ENCODE results near the gene ATP2C2. TPM values are rescaled to one million over a fixed set of nuclear protein-coding genes. Genes with fewer than 3 reads are reported as not detected.

The ATP2C2 gene
- total RNA-seq, 2 donors from 2014 or later = not detected

- Mint-ChIP-seq H3K27me3 (peaks cover 29 to 53% of the 10 kb centered on the region in 2 donors), H3K4me3 (no peak overlapping the region), H3K4me1 (ENCODE audit: low read depth in 2 of 2) (no peaks in the 10 kb centered on the region), H3K36me3 (no peaks in the 10 kb centered on the region), H3K27ac (no peak overlapping the region), H3K9me3 (no peaks in the 10 kb centered on the region)
- ATAC-seq = no peak
- DNase-seq (ENCODE audit: low spot score) = no peak
These were observed 36.0 kb downstream of the ATP2C2 start for GRCh38 chr16:84404324-84404723.

- Mint-ChIP-seq H3K4me3 (no peak overlapping the region), H3K27ac (no peak overlapping the region), H3K36me3 (no peaks in the 10 kb centered on the region), H3K4me1 (ENCODE audit: low read depth in 2 of 2) (no peaks in the 10 kb centered on the region), H3K27me3 (peaks cover 29 to 47% of the 10 kb centered on the region in 2 donors), H3K9me3 (no peaks in the 10 kb centered on the region)
- no peak for DNase-seq (ENCODE audit: low spot score)
- no peak for ATAC-seq
These were observed 36.8 kb downstream of the ATP2C2 start for GRCh38 chr16:84404936-84405639.

GRCh38 chr16:84406006-84406963 is 37.9 kb downstream of the ATP2C2 start:
- no peaks in the 10 kb centered on the region for H3K36me3 Mint-ChIP-seq
- ATAC-seq = no peak
- H3K27me3 Mint-ChIP-seq = peaks cover 26 to 39% of the 10 kb centered on the region in 2 donors

GRCh38 chr16:84407588-84408313 is 39.4 kb downstream of the ATP2C2 start:
- Mint-ChIP-seq H3K36me3 (no peaks in the 10 kb centered on the region), H3K27me3 (peaks cover 24% of the 10 kb centered on the region in 2 donors), H3K9me3 (no peaks in the 10 kb centered on the region), H3K4me1 (ENCODE audit: low read depth in 2 of 2) (no peaks in the 10 kb centered on the region), H3K4me3 (no peak overlapping the region), H3K27ac (no peak overlapping the region)
- no peak for DNase-seq (ENCODE audit: low spot score)
- ATAC-seq = peak in 1 of 2 donors; percentile 52

More at GRCh38 chr16:84406006-84406963, 37.9 kb downstream of the ATP2C2 start:
- Mint-ChIP-seq H3K27ac (no peak overlapping the region), H3K4me1 (ENCODE audit: low read depth in 2 of 2) (no peaks in the 10 kb centered on the region), H3K4me3 (no peak overlapping the region), H3K9me3 (no peaks in the 10 kb centered on the region)
- DNase-seq (ENCODE audit: low spot score) = no peak

GRCh38 chr16:84408314-84408690 is 40.0 kb downstream of the ATP2C2 start:
- DNase-seq (ENCODE audit: low spot score) (no peak), ATAC-seq (no peak)
- H3K4me3 Mint-ChIP-seq = no peak overlapping the region
- H3K36me3 Mint-ChIP-seq = no peaks in the 10 kb centered on the region
- peaks cover 20 to 22% of the 10 kb centered on the region in 2 donors for H3K27me3 Mint-ChIP-seq
- H3K4me1 Mint-ChIP-seq (ENCODE audit: low read depth in 2 of 2) = no peaks in the 10 kb centered on the region
- H3K9me3 Mint-ChIP-seq = no peaks in the 10 kb centered on the region
- no peak overlapping the region for H3K27ac Mint-ChIP-seq

GRCh38 chr16:84408856-84409255 is 40.5 kb downstream of the ATP2C2 start:
- H3K9me3 Mint-ChIP-seq = no peaks in the 10 kb centered on the region
- H3K4me1 Mint-ChIP-seq (ENCODE audit: low read depth in 2 of 2) = no peaks in the 10 kb centered on the region
- no peaks in the 10 kb centered on the region for H3K36me3 Mint-ChIP-seq
- no peak overlapping the region for H3K27ac Mint-ChIP-seq
- ATAC-seq (no peak), DNase-seq (ENCODE audit: low spot score) (no peak)
- H3K4me3 Mint-ChIP-seq = no peak overlapping the region
- H3K27me3 Mint-ChIP-seq = peaks cover 20 to 22% of the 10 kb centered on the region in 2 donors

- H3K27me3 Mint-ChIP-seq = peaks cover 20 to 23% of the 10 kb centered on the region in 2 donors
- DNase-seq (ENCODE audit: low spot score) (no peak), ATAC-seq (no peak)
- no peak overlapping the region for H3K4me3 Mint-ChIP-seq
- H3K4me1 Mint-ChIP-seq (ENCODE audit: low read depth in 2 of 2) = no peaks in the 10 kb centered on the region
- H3K27ac Mint-ChIP-seq = no peak overlapping the region
- no peaks in the 10 kb centered on the region for H3K36me3 Mint-ChIP-seq
- no peaks in the 10 kb centered on the region for H3K9me3 Mint-ChIP-seq
These were observed 42.2 kb downstream of the ATP2C2 start for GRCh38 chr16:84410361-84411138.

- H3K9me3 Mint-ChIP-seq = no peaks in the 10 kb centered on the region
- H3K4me1 Mint-ChIP-seq (ENCODE audit: low read depth in 2 of 2) = no peaks in the 10 kb centered on the region
These were observed 43.4 kb downstream of the ATP2C2 start for GRCh38 chr16:84411768-84412167.

GRCh38 chr16:84412262-84412661 is 43.9 kb downstream of the ATP2C2 start:
- no peaks in the 10 kb centered on the region for H3K36me3 Mint-ChIP-seq
- H3K4me3 Mint-ChIP-seq = no peak overlapping the region
- H3K9me3 Mint-ChIP-seq = no peaks in the 10 kb centered on the region
- DNase-seq (ENCODE audit: low spot score) = no peak
- H3K4me1 Mint-ChIP-seq (ENCODE audit: low read depth in 2 of 2) = no peaks in the 10 kb centered on the region
- peaks cover 11 to 23% of the 10 kb centered on the region in 2 donors for H3K27me3 Mint-ChIP-seq
- no peak overlapping the region for H3K27ac Mint-ChIP-seq
- no peak for ATAC-seq

More at GRCh38 chr16:84411768-84412167, 43.4 kb downstream of the ATP2C2 start:
- no peak for DNase-seq (ENCODE audit: low spot score)
- Mint-ChIP-seq H3K27ac (no peak overlapping the region), H3K27me3 (peaks cover 16 to 28% of the 10 kb centered on the region in 2 donors), H3K4me3 (no peak overlapping the region), H3K36me3 (no peaks in the 10 kb centered on the region)
- ATAC-seq = no peak

- no peaks in the 10 kb centered on the region for H3K36me3 Mint-ChIP-seq
- H3K27ac Mint-ChIP-seq = no peak overlapping the region
- H3K27me3 Mint-ChIP-seq = peaks cover 7 to 21% of the 10 kb centered on the region in 2 donors
- no peak overlapping the region for H3K4me3 Mint-ChIP-seq
- no peaks in the 10 kb centered on the region for H3K4me1 Mint-ChIP-seq (ENCODE audit: low read depth in 2 of 2)
- ATAC-seq = no peak
- H3K9me3 Mint-ChIP-seq = no peaks in the 10 kb centered on the region
- no peak for DNase-seq (ENCODE audit: low spot score)
These were observed 45.1 kb downstream of the ATP2C2 start for GRCh38 chr16:84413244-84414004.

GRCh38 chr16:84414789-84415326 is 46.5 kb downstream of the ATP2C2 start:
- ATAC-seq = no peak
- no peak overlapping the region for H3K4me3 Mint-ChIP-seq
- no peaks in the 10 kb centered on the region for H3K4me1 Mint-ChIP-seq (ENCODE audit: low read depth in 2 of 2)
- H3K27ac Mint-ChIP-seq = no peak overlapping the region
- peaks cover 8 to 17% of the 10 kb centered on the region in 2 donors for H3K27me3 Mint-ChIP-seq
- no peaks in the 10 kb centered on the region for H3K36me3 Mint-ChIP-seq
- no peak for DNase-seq (ENCODE audit: low spot score)
- H3K9me3 Mint-ChIP-seq = no peaks in the 10 kb centered on the region
